Measurements from ENCODE around the gene GALNT11.

GRCh38 chr7:152128741-152129461 lies 103.4 kb downstream of the GALNT11 start:
- TF ChIP-seq CTCF (IDR thresholded peaks at IDR 0.05) = no peak
- no peak for TF ChIP-seq POLR2A (IDR thresholded peaks at IDR 0.05)
- no peak for TF ChIP-seq POLR2AphosphoS5 (IDR thresholded peaks at IDR 0.05)

Measured in breast epithelium (tissue), 3 donors.